ENCODE measurements around the gene KDM4E.

- no peak for TF ChIP-seq POLR2AphosphoS5 (IDR thresholded peaks at IDR 0.05)
- no peak for TF ChIP-seq POLR2A (IDR thresholded peaks at IDR 0.05)
- TF ChIP-seq CTCF (IDR thresholded peaks at IDR 0.05): no peak
These were observed 8.0 kb downstream of the KDM4E start for GRCh38 chr11:95033051-95033450.
